ENCODE measurements around the gene FAM167B.
"Not testable (repeated sequence)": the region's sequence is repeated elsewhere in the genome, so short reads cannot be mapped to it uniquely, and the experiment has no call there.

FAM167B gene

GRCh38 chr1:32224285-32224684 lies 22.7 kb upstream of the FAM167B start:
- no peak for DNase-seq

GRCh38 chr1:32228771-32229170 lies 18.3 kb upstream of the FAM167B start:
- DNase-seq: no peak

GRCh38 chr1:32231843-32232432 lies 15.1 kb upstream of the FAM167B start:
- DNase-seq: no peak

- no peak for DNase-seq
Observed at GRCh38 chr1:32232558-32233304, 14.3 kb upstream of the FAM167B start.

- DNase-seq: no peak
Observed at GRCh38 chr1:32234792-32235191, 12.2 kb upstream of the FAM167B start.

GRCh38 chr1:32239337-32239736 lies 7.7 kb upstream of the FAM167B start:
- no peak for DNase-seq

GRCh38 chr1:32239790-32240139 lies 7.3 kb upstream of the FAM167B start:
- no peak for DNase-seq

- no peak for DNase-seq
Observed at GRCh38 chr1:32240140-32240951, 6.7 kb upstream of the FAM167B start.

- no peak for DNase-seq
Observed at GRCh38 chr1:32241001-32241763, 5.8 kb upstream of the FAM167B start.

- DNase-seq: no peak
Observed at GRCh38 chr1:32242341-32242851, 4.6 kb upstream of the FAM167B start.

GRCh38 chr1:32247452-32247851 lies 430 bp downstream of the FAM167B start:
- no peak for DNase-seq

- DNase-seq: no peak
Observed at GRCh38 chr1:32247983-32248889, 1.2 kb downstream of the FAM167B start.

GRCh38 chr1:32249831-32250525 lies 3.0 kb downstream of the FAM167B start:
- DNase-seq: no peak

GRCh38 chr1:32250893-32251716 lies 4.1 kb downstream of the FAM167B start, which contains the start of gene LCK:
Gene LCK (plus strand): TSS chr1:32251265. CDS start chr1:32274330, 23,065 bp downstream.
- DNase-seq: no peak

GRCh38 chr1:32255072-32256071 lies 8.3 kb downstream of the FAM167B start:
- no peak for DNase-seq

- no peak for DNase-seq
Observed at GRCh38 chr1:32256473-32257226, 9.6 kb downstream of the FAM167B start.

- DNase-seq: no peak
Observed at GRCh38 chr1:32257227-32257508, 10.1 kb downstream of the FAM167B start.

GRCh38 chr1:32263236-32263593 lies 16.2 kb downstream of the FAM167B start:
- not testable (repeated sequence) for DNase-seq

Data from amniotic stem cell (primary cell).